ENCODE results near the gene TNRC18. TPM values are rescaled to one million over a fixed set of nuclear protein-coding genes. Genes with fewer than 3 reads are reported as not detected.
"Not testable (repeated sequence)": the region's sequence is repeated elsewhere in the genome, so short reads cannot be mapped to it uniquely, and the experiment has no call there.

The TNRC18 gene
- total RNA-seq, 2 donors from 2014 or later: 93.0 to 103 TPM

DNA sequence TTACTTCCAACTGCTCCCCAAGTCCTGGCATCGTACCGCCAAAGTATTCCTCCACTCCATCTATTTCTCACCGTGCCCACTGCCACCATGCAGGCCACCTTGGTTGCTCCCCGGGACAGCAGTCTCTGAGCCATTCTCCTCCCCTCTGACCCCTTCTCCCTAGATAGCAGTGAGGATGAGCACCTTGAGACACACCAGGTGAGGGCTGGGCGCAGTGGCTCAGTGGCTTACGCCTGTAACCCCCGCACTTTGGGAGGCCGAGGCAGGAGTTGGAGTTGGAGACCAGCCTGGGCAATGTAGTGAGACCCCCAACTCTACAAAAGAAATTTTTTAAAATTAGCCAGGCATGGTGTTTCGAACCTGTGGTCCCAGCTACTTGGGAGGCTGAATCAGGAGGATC, 136.7 kb downstream of the TNRC18 start:
- DNase-seq (ENCODE audit: low spot score): no peak
- intact Hi-C loops (cut with DNase I): no loop called here

DNA sequence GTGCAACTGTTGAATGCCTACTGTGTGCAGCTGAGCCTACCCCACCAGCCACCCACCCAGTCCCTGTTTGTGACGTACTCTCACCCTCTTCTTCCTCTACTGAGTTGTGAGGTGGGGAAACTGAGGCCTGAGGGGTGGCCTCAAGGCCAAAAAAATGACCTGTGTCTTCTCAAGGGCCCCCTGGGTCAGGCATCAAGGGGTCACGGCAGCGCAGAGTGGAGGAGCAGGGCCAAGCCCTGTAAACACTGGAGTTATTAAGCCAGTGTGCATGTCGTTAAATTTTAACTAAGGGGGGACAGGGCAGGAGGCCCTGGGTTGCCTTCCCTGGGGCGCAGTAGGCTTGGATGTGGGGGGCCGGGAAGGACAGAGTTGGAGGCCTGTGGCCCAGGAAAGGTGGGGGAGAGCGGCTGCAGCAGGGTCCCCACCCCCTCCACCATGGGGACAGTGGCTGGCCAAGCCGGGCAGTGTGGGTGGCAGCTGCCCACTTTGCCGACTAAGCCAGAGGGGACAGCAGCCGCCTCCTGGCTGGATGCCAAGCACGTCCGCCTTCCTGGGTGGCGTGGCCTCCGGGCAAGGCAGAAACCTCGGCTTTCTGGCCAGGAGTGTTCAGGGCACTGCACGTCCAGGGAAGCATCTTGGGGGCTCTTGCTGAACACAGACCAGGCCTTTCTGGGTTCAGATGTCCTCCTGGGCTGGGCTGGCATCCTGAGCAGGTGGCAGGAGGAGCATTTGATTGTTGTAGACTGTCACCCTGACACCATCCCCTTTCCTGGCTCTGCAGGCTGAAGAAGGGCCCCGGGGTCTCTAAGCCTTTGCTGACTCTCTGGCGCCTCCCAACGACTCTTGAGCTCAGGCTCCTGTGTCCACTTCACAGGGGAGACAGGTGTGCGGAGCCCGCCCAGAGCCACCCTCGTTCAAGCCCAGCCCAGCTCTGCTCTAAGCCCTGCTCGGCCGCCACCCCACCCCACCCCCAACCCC, 139.0 kb downstream of the TNRC18 start:
- intact Hi-C loops (cut with DNase I): no loop called here
- no peak for DNase-seq (ENCODE audit: low spot score)

DNA sequence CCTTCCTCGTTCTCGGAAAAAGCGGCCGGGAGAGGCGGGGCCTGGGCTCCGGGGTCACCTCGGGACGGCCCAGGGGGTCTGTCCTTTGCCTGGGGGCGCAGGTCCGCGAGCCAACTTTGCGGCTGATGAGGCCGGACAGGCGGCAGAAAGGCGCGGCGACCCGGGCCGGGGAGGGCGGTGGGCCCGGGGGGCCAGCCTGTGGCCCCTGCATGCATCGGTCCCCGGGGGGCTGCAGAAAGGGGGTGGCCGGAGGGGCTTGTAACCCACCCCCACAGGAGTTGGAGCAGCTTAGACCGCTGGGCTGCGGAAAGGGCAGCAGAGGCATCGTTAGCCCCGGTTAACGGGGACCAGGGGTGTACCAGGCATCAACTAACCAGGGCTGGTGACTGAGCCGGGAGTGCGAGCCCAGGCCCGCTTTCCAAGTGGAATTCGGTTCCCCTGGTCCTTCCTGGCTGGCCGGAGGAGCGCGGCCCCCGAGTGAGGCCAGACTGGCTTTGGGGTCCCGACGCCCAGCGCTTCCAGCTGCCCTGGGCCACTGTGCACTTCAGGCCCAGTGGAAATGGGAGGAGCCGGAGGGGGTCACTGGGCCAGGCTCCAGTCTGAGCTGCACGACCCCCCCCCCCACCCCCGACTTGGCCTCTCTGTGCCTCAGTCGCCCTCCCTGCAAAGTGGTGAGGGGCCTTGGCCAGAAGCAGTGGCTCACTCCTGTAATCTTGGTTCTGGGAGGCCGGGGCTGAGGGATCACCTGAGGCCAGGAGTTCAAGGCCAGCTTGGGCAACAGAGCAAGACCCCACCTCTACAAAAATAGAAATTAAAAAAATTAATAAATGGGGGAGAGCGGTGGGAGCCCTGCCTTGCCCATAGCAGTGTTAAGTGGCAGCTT, 140.0 kb downstream of the TNRC18 start:
- no peak for DNase-seq (ENCODE audit: low spot score)

DNA sequence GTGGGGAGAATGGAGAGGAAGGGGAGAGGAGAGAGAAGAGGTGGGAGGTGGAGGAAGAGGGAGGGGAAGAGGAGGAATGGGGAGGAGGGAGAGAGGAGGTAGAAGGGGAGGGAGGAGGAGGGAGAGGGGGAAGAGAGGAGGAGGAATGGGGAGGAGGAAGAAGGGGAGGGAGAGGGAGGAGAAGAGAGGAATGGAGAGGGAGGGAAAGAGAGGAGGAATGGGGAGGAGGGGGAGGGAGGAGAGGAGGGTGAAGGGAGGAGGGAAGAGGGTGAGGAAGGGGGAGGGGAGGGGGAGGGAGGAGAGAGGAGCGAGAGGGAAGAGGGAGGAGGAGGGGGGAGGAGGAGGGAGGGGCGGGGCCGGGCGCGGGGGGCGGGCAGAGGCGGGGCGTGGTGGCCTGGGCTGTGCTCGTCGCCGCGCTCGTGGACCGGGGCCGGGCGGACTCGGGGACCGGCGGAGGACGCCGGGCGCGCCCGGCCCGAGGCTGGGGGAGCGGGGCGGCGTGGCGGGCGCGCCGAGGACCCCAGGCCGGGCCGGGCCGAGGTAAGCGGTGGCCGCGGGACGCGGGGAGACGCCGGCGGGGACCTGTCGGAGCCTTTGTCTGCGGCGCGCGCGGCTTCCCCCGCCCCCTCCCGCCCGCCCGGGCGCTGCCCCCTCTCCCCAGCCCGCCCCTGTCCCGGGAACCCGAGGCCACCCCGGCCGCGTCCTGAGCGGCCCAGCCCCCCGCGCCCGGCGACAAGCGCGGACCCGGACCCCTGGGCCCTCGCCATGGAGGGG, 140.9 kb downstream of the TNRC18 start, which contains the start of gene SLC29A4:
Gene SLC29A4, plus strand, starts transcription at position 401 of the 774 bp plus-strand sequence. CDS start 4,874 bp downstream, outside the sequence.
- DNase-seq (ENCODE audit: low spot score): no peak
- intact Hi-C loops (cut with DNase I): no loop called here

More for the DNA sequence above, 140.0 kb downstream of the TNRC18 start:
- intact Hi-C loops (cut with DNase I): no loop called here

DNA sequence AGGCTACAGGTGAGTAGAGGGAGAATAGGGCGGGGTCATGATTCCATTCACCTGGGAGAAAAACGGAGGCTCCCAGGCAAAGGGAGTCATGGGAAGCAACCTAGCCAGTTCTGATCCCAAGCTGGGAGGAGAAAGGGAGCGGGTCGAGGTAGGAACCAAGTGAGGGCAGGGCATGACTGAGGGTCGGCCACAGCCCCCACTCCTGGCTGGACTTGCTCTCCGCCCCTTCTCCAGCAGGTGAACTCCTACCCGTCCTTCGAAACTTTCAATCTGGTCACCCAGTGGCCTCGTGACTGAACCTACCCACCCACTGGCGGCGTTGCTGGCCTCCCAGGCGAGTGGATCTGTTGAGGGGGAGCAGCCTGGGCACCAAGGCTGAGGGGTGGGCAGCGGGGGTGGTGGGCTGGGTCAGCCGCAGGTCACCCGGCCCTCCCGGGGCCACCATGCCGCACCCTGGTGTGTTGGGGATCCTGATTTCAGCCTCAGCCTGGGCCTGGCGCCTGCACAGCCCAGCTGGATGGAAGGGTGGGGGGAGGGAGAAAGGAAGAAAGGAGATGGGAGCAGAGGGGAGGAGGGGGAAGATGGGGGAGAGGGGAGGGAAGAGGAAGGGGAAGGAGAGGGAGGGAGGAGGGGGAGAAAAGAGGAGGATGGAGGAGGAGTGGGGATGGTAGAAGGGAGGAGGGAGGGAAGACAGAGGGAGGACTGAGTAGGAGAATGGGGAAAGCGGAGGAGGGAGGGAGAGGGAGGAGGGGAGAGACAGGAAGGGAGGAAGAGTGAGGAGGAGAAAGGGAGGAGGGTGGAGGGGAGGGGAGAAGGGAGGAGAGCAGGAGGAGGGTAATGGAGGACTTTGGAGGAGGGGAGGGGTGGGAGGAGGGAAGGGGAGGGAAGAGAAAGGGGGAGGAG, 141.8 kb downstream of the TNRC18 start:
- DNase-seq (ENCODE audit: low spot score); intact Hi-C loops (cut with DNase I): not testable (repeated sequence)

DNA sequence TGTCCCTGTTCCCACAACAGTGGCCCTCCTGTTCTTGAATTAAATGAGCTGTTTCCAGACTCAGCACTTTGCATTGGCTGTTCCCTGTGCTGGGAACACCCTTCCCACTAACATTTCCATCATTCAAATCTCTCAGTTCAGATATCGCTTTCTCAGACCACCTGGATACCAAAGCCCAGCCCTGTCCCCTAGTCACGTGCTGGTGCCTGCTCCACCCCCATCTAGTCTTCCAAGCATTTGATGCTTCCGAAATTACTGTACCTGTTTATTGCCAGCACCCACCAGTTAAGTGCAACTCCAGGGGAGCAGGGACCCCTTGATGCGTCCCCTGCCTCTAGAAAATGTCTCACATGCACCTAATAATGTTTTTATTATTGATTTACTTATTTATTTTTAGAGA, 143.9 kb downstream of the TNRC18 start:
- intact Hi-C loops (cut with DNase I): no loop called here
- DNase-seq (ENCODE audit: low spot score): no peak

DNA sequence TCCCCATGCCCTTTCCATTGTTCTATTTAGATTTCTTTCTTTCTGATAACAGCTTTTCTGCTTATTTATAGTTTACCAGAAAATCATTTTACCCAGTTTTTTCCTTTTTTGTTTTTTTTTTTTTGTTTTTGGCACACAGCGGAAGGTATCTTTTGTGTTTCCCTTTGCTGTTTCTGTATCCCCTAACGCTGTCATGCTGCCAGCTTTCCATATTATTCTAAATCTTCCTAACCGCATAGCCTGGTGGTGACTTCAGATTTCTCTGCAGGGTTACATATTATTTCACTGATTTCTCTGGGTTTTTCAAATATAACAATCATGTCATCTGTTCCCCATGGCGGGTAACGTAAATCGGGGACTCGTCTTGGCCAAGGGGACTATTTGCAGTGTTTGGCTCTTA, 144.9 kb downstream of the TNRC18 start:
- intact Hi-C loops (cut with DNase I): no loop called here
- DNase-seq (ENCODE audit: low spot score): no peak

DNA sequence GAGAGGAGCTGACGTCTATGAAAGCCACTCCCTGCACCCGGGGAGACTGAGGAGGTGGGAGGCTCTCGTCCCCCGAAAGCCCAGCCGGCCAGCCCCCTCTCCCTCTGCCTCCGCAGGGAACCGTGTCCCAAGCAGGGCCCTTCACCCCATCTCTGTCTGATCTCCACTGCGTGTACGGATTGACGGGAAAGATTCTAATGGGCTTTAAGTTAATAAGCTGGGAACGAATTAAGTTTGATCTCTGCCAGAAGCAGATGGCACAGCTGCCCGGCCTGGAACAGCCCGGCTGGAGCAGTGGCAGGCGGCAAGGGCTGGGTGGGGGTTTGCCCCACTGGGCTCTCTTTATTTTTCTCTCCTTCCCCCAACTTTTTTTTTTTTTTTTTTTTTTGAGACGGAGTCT, 147.0 kb downstream of the TNRC18 start:
- DNase-seq (ENCODE audit: low spot score): no peak
- intact Hi-C loops (cut with DNase I): no loop called here

DNA sequence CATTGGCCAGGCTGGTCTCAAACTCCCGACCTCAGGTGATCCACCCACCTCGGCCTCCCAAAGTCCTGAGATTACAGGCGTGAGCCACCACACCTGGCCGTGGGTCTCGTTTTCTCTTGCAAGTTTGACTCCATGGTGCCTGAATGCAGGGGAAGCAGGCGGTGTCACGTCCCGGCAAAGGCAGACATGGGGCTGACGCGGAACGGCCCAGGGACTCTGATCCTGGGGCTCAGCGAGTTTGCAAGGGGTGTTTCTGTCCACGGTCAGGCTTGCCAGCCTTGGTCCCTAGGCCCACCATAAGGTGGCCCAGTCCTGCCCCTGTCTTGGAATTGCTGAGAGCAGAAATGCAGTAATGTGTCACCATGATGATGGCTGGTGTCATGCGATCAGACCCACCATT, 147.5 kb downstream of the TNRC18 start:
- intact Hi-C loops (cut with DNase I): not testable (repeated sequence)

DNA sequence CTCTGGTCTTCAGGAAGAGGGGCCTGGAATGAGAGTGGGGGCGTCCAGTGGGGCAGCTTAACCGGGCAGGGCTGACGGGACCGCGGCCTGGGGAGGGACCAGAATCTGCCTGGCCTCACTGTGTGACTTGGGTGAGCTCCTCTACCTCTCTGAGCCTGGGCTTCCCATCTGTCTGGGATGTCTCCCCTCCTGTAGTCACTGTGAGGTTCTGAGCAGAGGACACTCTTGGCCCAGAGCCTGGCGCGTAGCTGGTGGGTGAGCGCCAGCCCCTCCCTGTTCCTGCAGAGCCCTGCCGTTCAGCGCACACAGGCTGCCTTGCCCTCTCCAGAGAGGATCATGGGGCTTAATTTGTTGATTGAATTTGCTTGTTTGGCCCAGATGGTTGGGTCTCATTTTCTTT, 148.1 kb downstream of the TNRC18 start:
- intact Hi-C loops (cut with DNase I): not testable (repeated sequence)

More for the DNA sequence above, 147.5 kb downstream of the TNRC18 start:
- DNase-seq (ENCODE audit: low spot score): not testable (repeated sequence)

DNA sequence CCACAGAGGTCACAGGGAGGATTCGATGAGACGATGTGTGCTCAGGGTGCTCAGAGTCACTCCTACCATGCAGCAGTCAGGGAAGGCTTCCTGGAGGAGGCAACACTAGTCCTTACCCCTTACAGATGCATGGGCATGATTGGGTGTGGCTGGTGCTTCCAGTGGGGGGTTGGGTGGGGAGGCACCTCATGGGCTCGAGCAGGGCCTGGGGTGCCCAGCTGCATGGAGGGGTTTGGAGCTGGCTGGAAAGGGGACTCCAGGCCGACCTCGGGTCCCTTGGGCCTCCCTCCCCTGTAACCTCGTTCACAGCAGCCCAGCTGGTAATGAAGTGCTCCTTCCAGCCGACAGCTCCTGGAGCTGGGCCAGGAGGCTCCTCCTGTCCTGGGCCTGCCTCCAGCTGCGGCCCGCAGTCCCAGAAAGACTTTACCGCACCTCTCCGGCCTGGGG, 148.6 kb downstream of the TNRC18 start:
- intact Hi-C loops (cut with DNase I); DNase-seq (ENCODE audit: low spot score): not testable (repeated sequence)

More for the DNA sequence above, 148.1 kb downstream of the TNRC18 start:
- DNase-seq (ENCODE audit: low spot score): not testable (repeated sequence)

DNA sequence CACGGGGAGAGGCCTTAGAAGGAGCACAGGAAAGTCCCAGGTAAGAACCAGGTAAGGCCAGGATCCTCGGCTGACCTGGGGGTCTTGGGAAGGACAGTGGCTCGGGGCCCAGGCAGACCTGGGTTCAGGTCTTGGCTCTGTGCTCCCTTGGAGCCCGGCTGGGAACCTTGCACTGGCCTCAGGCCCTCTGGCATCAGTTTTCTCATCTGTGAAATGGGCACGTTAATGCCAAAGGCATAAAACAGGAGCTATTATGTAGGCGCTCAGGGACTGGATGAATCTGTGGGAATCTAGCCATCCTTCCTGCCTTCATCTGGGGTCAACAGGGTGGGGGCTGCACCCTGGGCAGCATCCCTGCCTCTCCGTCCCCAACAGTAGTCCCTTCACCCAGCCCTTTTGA, 149.2 kb downstream of the TNRC18 start:
- no peak for DNase-seq (ENCODE audit: low spot score)
- intact Hi-C loops (cut with DNase I): no loop called here

DNA sequence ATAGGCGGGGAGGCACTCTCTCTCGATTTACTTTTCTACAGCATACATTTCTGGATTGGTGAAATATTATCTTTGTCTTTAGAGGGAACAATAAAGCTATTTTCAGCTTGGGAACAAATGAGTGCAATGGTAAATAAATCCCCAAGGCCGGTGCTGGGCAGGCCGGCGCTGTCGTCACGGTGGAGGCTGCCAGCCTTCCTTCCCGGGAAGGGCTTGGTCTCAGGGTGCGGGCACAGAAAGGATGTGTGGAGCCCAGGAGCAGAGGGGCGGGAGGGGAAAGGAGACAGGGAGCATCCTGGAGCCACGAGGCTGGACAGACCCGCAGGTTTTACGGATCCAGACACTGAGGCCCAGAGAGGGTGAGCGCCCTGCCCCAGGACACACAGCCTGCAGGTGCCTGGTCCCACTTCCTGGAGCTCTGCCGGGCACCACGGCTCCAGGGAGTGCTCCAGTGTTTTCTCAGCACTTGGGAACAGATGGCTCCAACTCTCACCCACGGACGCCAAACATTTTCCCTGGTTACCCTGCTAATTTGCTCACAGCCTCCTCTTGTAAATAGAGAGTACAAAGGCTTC, 149.7 kb downstream of the TNRC18 start:
- intact Hi-C loops (cut with DNase I); DNase-seq (ENCODE audit: low spot score): not testable (repeated sequence)

DNA sequence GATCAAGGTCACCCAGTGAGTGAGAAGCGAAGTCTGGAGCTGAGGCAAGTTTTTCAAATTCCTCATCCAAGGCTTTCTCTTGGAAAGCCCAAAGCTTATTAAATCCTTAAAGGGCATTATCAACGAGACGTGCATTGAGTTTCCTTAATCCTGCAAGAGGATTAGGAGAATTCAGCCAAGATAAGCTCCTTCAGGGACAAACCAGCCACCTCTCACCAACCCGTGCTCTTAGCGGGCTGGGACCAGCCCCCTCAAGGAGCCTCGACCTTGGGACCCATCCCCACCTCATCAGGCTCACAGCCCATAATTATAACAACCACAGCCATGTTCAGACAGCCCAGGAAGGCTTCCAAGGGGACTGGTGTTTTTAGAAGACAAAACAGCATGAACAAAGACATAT, 152.8 kb downstream of the TNRC18 start:
- intact Hi-C loops (cut with DNase I): no loop called here
- no peak for DNase-seq (ENCODE audit: low spot score)

DNA sequence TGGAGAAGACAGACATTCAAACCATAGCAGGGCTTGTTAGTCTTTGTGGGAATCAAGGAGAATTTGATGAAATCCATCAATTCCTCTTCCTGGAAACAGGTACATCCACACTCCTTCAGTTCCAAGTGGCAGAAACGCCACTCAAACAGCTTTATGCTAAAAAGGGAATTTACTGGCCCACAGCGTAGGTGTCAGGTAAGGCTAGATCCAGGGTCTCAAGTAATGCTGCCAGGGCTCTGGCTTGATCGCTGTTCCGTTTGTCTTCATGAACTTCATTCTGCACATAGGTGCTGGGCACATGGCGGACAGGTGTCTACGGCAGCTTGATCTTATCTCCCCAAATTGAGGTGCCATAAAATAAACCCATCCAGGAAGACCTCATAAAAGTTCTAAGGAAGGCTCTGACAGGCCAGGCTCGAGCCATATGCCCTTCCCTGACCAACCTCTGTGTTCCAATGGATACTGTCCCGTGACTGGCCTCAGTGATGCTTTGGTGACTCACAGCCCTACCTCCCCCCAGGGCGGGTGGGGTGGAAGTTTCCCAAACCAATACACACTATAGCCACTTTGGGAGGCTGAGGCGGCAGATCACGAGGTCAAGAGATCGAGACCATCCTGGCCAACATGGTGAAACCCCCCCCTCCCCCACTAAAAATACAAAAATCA, 153.5 kb downstream of the TNRC18 start:
- DNase-seq (ENCODE audit: low spot score); intact Hi-C loops (cut with DNase I): not testable (repeated sequence)

DNA sequence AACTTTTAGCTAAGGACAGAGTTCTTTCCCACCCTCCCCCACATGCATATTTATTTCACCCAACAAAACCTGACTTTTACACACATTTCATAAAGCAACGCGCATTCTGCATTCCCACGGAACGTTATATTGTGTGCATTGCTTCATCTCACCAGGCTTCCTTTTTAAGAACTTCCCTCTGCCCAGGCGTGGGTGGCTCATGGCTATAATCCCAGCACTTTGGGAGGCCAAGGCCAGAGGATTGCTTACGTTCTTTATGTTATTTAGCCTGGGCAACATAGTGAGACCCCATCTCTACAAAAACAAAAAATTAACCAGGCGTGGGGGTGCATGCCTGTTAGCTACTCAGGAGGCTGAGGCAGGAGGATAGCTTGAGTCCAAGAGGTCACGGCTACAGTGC, 155.8 kb downstream of the TNRC18 start:
- DNase-seq (ENCODE audit: low spot score): peak; percentile 62
- intact Hi-C loops (cut with DNase I): not testable (repeated sequence)

Measured in posterior vena cava (tissue), 2 donors.